Mucosa of stomach (tissue), 1 donor: ENCODE data around the gene QSOX1.
"Not testable (repeated sequence)": the region's sequence is repeated elsewhere in the genome, so short reads cannot be mapped to it uniquely, and the experiment has no call there.

ENCODE experiments used
- H3K27me3 ChIP-seq: one replicate; pipeline ENCODE4 v1.7.0; 2013; ENCODE audit warnings: mild to moderate bottlenecking, low read length; ENCODE audit not compliant: control insufficient read depth, insufficient read depth
- H3K36me3 ChIP-seq: one replicate; pipeline ENCODE4 v1.7.0; 2013; ENCODE audit warnings: low read length; ENCODE audit not compliant: control insufficient read depth, insufficient read depth
- H3K4me1 ChIP-seq: one replicate; pipeline ENCODE4 v1.7.0; 2013; ENCODE audit warnings: mild to moderate bottlenecking, low read length; ENCODE audit not compliant: control insufficient read depth, insufficient read depth
- H3K4me3 ChIP-seq: one replicate; pipeline ENCODE4 v1.7.0; 2013; ENCODE audit warnings: low read length
- H3K9ac ChIP-seq: one replicate; pipeline ENCODE4 v1.7.0; 2013; ENCODE audit warnings: mild to moderate bottlenecking, low read length, moderate library complexity
- H3K9me3 ChIP-seq: one replicate; pipeline ENCODE4 v1.7.0; 2013; ENCODE audit warnings: mild to moderate bottlenecking, low read length, moderate library complexity; ENCODE audit not compliant: control insufficient read depth
- donor health status: Pancreatic carcinoma.

The QSOX1 gene

GRCh38 chr1:180133688-180134087 lies 21.0 kb upstream of the QSOX1 start:
- not testable (repeated sequence) for H3K36me3 ChIP-seq

DNA sequence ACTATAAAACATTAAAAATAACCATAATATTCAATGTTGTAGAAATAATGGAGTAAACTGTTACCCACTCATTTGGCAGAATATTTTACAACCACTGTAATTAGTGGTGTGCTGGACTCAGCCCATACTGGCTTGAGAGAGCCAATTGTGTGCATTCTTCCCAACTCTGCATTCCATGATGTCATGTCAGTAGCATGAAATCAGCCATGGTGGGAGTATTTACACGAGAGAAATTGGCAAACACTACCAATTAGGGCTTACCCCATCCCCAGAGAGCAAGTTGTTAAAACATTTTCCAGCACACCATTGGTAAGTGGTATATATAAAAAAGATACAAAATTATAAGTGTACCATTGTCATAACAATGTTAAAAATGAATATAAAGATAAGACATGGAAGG lies 19.1 kb upstream of the QSOX1 start:
- H3K4me1 ChIP-seq = no peaks in the 10 kb centered on the region
- no peak overlapping the region for H3K9ac ChIP-seq
- H3K27me3 ChIP-seq = no peaks in the 10 kb centered on the region
- no peaks in the 10 kb centered on the region for H3K9me3 ChIP-seq
- H3K36me3 ChIP-seq = no peaks in the 10 kb centered on the region
- no peak overlapping the region for H3K4me3 ChIP-seq

More at GRCh38 chr1:180133688-180134087, 21.0 kb upstream of the QSOX1 start:
- not testable (repeated sequence) for H3K27me3 ChIP-seq, H3K9ac ChIP-seq, H3K4me1 ChIP-seq, H3K9me3 ChIP-seq, H3K4me3 ChIP-seq

DNA sequence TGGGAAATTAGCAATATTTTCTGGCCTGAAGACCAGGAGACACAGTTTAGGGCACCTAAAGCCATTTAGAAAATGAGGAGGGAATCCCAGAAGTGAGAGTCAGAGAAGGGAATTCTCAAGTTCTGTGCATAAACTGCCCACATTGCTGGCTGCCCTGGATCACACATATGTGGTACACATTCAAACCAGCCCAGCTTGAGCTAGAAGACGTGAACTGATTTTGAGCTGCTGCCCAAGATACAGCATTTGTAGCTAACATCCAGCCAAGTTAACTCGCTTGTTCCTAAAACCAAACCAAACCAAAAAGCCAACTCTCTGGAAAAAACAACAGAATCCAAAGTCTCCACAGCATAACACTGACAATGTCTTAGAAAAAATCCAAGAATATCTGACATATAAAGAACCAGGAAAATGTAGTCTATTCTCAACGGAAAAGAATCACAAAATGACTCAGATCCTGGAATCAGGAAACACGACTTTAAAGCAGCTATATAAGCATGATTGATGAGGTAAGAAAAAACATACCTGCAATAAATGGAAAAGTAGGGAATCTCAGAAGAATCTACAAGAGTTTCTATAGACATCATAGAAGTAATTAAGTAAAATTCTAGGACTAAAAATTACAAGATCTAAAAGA lies 18.2 kb upstream of the QSOX1 start:
- Histone ChIP-seq H3K36me3 (no peaks in the 10 kb centered on the region), H3K4me3 (no peak overlapping the region), H3K9me3 (no peaks in the 10 kb centered on the region), H3K27me3 (no peaks in the 10 kb centered on the region), H3K4me1 (no peaks in the 10 kb centered on the region), H3K9ac (no peak overlapping the region)

- no peaks in the 10 kb centered on the region for H3K27me3 ChIP-seq
- no peaks in the 10 kb centered on the region for H3K9me3 ChIP-seq
- H3K4me1 ChIP-seq = no peaks in the 10 kb centered on the region
- H3K36me3 ChIP-seq = no peaks in the 10 kb centered on the region
- no peak overlapping the region for H3K4me3 ChIP-seq
- no peak overlapping the region for H3K9ac ChIP-seq
These were observed 17.7 kb upstream of the QSOX1 start for GRCh38 chr1:180136968-180137356.

DNA sequence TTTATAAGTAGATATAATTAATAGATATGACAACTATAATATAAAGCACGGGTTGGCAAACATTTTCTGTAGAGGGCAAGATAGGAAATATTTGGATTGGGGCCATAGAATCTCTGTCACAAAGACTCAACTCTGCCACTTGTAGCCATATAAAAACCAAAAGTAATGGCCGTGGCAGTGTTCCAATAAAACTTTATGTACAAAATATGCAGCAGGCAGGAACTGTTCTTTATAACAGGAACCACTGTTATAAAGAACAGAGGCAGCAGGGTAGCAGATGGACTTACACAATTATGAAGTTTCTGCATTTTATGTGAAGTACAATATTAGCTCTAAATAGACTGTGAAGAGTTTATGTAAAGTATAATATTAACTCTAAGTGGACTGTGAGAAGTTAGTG lies 16.9 kb upstream of the QSOX1 start:
- Histone ChIP-seq H3K4me3 (no peak overlapping the region), H3K36me3 (no peaks in the 10 kb centered on the region), H3K4me1 (no peaks in the 10 kb centered on the region), H3K9me3 (no peaks in the 10 kb centered on the region), H3K9ac (no peak overlapping the region), H3K27me3 (peaks cover 3% of the 10 kb centered on the region)

DNA sequence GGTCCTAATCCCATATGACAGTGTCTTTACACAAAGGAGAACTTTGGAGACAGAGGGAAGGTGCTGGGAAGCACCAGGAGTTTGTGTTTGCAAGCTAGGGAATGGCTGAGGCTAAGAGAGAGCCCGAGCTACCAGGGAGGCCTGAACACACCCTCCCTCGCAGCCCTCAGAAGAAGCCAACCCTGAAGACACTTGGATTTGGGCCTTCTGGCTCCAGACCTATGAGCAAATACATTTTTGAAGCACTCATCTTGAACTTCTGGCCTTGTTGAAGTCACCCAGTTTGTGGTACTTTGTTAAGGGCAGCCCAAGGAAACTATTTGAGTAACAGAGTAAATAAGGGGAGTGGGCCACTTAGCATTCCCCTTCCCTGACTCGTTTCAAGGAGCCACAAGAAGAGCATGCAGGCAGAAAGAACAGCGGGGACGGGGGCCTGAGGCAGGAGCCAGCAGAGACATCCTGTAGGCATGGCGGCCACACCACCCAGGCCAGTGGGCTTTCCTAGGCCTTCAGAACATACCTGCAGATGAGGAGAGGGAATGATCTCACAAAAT lies 13.2 kb upstream of the QSOX1 start:
- Histone ChIP-seq H3K27me3 (peaks cover 3% of the 10 kb centered on the region), H3K9ac (no peak overlapping the region), H3K4me1 (no peaks in the 10 kb centered on the region), H3K36me3 (no peaks in the 10 kb centered on the region), H3K9me3 (no peaks in the 10 kb centered on the region), H3K4me3 (no peak overlapping the region)

DNA sequence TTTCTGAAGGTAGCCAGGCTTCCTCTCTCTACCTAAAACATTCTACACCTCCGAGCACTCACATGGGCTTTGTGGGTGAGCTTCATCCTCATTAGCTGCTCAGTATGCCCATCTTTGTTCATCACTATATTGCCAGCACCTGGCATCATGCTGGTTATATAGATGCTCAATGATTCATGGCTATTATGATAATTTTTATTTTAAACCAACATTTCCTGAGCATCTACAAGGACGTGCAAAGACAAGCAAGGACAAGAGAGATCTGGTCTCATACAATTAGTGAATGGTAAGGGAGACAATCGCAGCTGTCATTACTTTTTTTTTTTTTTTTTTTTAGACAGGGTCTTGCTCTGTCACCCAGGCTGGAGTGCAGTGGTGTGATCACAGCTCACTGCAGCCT lies 11.3 kb upstream of the QSOX1 start:
- peaks cover 3% of the 10 kb centered on the region for H3K27me3 ChIP-seq
- H3K9me3 ChIP-seq = no peaks in the 10 kb centered on the region
- H3K36me3 ChIP-seq = no peaks in the 10 kb centered on the region
- H3K9ac ChIP-seq = no peak overlapping the region
- no peak overlapping the region for H3K4me3 ChIP-seq
- H3K4me1 ChIP-seq = no peaks in the 10 kb centered on the region

DNA sequence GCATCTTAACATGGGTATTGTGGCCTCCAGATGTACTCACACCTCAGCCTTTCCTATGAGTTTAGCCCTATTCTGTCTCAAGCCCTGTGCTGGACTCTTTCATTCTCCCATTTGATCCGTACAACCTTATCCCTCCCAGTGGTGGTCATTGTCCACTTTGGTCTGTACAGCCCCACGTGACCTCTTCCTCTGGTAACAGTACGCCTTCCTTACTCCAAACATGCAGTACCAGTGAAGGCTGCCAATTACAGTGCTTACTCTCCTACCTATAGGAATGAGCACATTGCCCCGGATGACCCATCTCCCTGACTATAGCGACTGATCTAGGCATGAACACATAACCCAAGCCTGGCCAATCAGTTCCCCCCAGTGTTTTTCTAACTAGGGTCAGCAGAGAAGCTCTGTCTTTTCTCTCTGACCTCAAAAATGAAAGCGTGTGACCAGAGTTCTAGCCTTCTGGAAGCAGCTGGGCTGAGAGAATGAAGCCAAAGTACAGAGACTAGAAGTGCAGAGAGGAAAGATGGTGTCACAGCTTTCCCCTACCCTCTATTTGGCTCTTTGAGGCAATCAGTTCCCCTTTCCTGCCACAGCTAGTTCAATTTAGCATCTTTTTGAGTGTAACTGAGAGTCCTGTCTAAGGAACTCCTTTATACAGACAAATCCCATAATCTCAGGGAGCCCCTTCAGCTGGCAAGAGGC lies 9.9 kb upstream of the QSOX1 start:
- Histone ChIP-seq H3K4me3 (no peak overlapping the region), H3K9me3 (no peaks in the 10 kb centered on the region), H3K4me1 (no peaks in the 10 kb centered on the region), H3K27me3 (peaks cover 3% of the 10 kb centered on the region), H3K9ac (no peak overlapping the region), H3K36me3 (no peaks in the 10 kb centered on the region)

- no peak overlapping the region for H3K9ac ChIP-seq
- H3K27me3 ChIP-seq = peaks cover 3% of the 10 kb centered on the region
- no peaks in the 10 kb centered on the region for H3K36me3 ChIP-seq
- H3K4me1 ChIP-seq = no peaks in the 10 kb centered on the region
- no peaks in the 10 kb centered on the region for H3K9me3 ChIP-seq
- H3K4me3 ChIP-seq = no peak overlapping the region
These were observed 9.2 kb upstream of the QSOX1 start for GRCh38 chr1:180145446-180145845.

DNA sequence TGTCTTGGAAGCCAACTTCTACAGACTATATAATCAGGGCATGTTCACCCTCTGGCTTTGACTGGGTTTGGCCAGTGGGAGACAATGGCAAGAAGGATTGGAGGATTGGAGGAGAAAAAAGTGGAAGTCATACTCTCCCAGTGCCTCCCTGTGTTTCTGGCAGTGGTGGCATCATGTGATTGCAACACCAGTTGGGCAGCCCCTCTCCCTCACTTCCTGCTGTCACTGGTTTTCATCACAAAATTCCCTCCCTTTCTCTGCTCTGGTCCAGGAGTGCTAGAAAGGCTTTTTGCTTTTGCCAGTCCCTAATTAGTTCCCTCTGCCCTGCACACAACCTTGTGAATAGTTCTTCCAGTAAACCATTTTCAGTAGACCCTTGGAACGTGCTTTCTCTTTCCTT lies 3.7 kb upstream of the QSOX1 start:
- Histone ChIP-seq H3K9me3 (no peaks in the 10 kb centered on the region), H3K4me1 (peaks cover 5% of the 10 kb centered on the region), H3K36me3 (no peaks in the 10 kb centered on the region), H3K9ac (no peak overlapping the region), H3K27me3 (no peaks in the 10 kb centered on the region), H3K4me3 (no peak overlapping the region)

- H3K4me1 ChIP-seq = peaks cover 9% of the 10 kb centered on the region
- H3K4me3 ChIP-seq = no peak overlapping the region
- H3K9me3 ChIP-seq = no peaks in the 10 kb centered on the region
- H3K36me3 ChIP-seq = no peaks in the 10 kb centered on the region
- H3K27me3 ChIP-seq = no peaks in the 10 kb centered on the region
- no peak overlapping the region for H3K9ac ChIP-seq
These were observed 3.2 kb upstream of the QSOX1 start for GRCh38 chr1:180151508-180151907.

DNA sequence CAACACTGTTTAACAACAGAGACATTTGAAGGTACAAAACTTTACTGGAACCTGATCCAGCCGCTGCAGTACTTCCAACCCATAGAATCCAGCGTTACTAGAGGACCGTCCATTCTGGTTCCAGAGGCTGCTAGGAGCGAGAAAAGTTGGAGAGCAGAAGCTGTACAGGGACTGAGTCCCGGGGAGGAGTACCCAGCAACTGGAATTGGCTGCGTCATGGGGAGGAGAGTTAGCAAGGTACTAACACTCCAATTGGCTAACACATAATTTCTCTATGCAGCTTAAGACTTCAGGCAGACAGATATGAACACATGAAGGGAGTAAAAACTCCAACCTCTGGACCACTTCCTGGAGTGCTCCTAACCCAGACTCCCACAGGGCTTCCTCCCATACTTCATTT lies 2.1 kb upstream of the QSOX1 start:
- H3K36me3 ChIP-seq = no peaks in the 10 kb centered on the region
- H3K9me3 ChIP-seq = no peaks in the 10 kb centered on the region
- H3K9ac ChIP-seq = no peak overlapping the region
- peaks cover 19% of the 10 kb centered on the region for H3K4me1 ChIP-seq
- no peak overlapping the region for H3K4me3 ChIP-seq
- H3K27me3 ChIP-seq = no peaks in the 10 kb centered on the region
